Ovary (tissue), 9 donors: Measurements from ENCODE around the gene B3GNT9. TPM values are rescaled to one million over a fixed set of nuclear protein-coding genes. Genes with fewer than 3 reads are reported as not detected.

Experiments
- DNase-seq, 5 donors: peaks; one replicate each; pipeline ENCODE4 v3.0.0-alpha.2; 2019 to 2020
- H3K27ac ChIP-seq, 2 donors: fragments of 200-600 bp; one replicate each; pipeline versions ENCODE4 v1.5.1 to v1.8.0; 2019 to 2022
- H3K27me3 ChIP-seq: fragments of 200-600 bp; one replicate; pipeline ENCODE4 v1.8.0; 2022
- H3K36me3 ChIP-seq: fragments of 200-600 bp; sonication (generic); one replicate; pipeline ENCODE4 v1.5.1; 2019
- H3K4me1 ChIP-seq: one replicate; pipeline ENCODE4 v1.8.1; 2013; ENCODE audit warnings: mild to moderate bottlenecking, moderate library complexity; ENCODE audit not compliant: insufficient read depth
- H3K4me3 ChIP-seq: fragments of 200-600 bp; sonication (generic); one replicate; pipeline ENCODE4 v1.5.1; 2017
- H3K9me3 ChIP-seq, 2 donors: fragments of 200-600 bp in 1 of 2; sonication (generic) in 1 of 2; one replicate each; pipeline versions ENCODE4 v1.5.1 to v1.8.1; 2013 to 2019; ENCODE audit warnings: mild to moderate bottlenecking in 1 of 2, moderate library complexity in 1 of 2
- CTCF ChIP-seq, 3 donors: fragments of 450-650 bp in 2 of 3; fragments of 200-600 bp in 1 of 3; IDR thresholded peaks; one replicate each; pipeline versions ENCODE4 v1.5.1 to v1.8.0; 2016 to 2022; ENCODE audit warnings: antibody characterized with exemption in 3 of 3, mild to moderate bottlenecking in 1 of 3
- EP300 ChIP-seq: sonication (generic); formaldehyde crosslinking; IDR thresholded peaks from one replicate; pipeline ENCODE4 v1.6.1; 2017; ENCODE audit warnings: antibody characterized with exemption
- POLR2A ChIP-seq: fragments of 450-650 bp; IDR thresholded peaks from one replicate; pipeline ENCODE4 v1.6.1; 2017; ENCODE audit warnings: antibody characterized with exemption, mild to moderate bottlenecking, moderate library complexity
- WGBS, 3 donors: extraction: QIAGEN DNeasy Blood & Tissue Kit in 1 of 3; methylation state at CpG; one replicate each; pipeline versions ENCODE4 v1.1.5 to v1.1.7; 2013 to 2017; 5-methylcytosine and 5-hydroxymethylcytosine counted together
- intact Hi-C, 4 donors: fragments of 100-400 bp; cut with DNase I; formaldehyde crosslinking; loops; one replicate each; pipeline versions ENCODE4 v1.11.0 to v1.15.1; 2022 to 2023
- polyA plus RNA-seq, 2 donors: library from polyadenylated mRNA; stranded (reverse); fragments of 200-250 nt in 1 of 2; fragments of 350-450 nt in 1 of 2; fragmentation: Illumina TruSeq in 1 of 2; extraction: RNeasy Lipid Tissue Mini Kit (QIAGEN cat#74804) in 1 of 2; gene quantifications; one replicate each; pipeline ENCODE4 v1.2.3, GENCODE V29; 2013 to 2014
- total RNA-seq, 7 donors: library from RNA; depleted of rRNA in 2 of 7; stranded (reverse); fragments of >200 nt in 2 of 7; fragmentation: NEBNext Ultra II Directional in 3 of 7; extraction: Animal tissue kit (Norgen Biotek cat#: 25700) in 3 of 7; gene quantifications; one replicate each; pipeline versions ENCODE4 v1.1.0 to v1.2.4, GENCODE V29; 2016 to 2023
- donor health status: DM: no; HTN: no; CAD: no; lungs with moderate emphysema.
- donor health status: DM: no; HTN: no; CAD: no.
- donor health status: Bipolar disorder and iron deficiency.
- donor health status: DM: yes; HTN: yes; CAD: no.
- donor health status: DM: no; HTN: no; CAD: no.
- donor health status: DM: yes; HTN: yes; CAD: no.

The B3GNT9 gene
- total and polyA plus RNA-seq, 9 donors: 11.1 to 45.7 (median 27.6) TPM

GRCh38 chr16:67151431-67152097, 766 bp upstream of the B3GNT9 start:
- 40 to 48% (median 41%) methylated on average over 8 of the region's 8 CpGs for WGBS, 3 donors
- TF ChIP-seq POLR2A: no peak
- TF ChIP-seq EP300: no peak
- TF ChIP-seq CTCF (IDR thresholded peaks at IDR 0.05): no peak
- intact Hi-C loops: loop anchor here in 1 of 4 donors (10.0 kb wide), 1 partner anchor 257 kb away; no protein-coding TSS in a partner anchor
- Histone ChIP-seq H3K27ac (peak overlapping the region in 1 of 2 donors; percentile 80), H3K4me1 (no peaks in the 10 kb centered on the region), H3K36me3 (no peaks in the 10 kb centered on the region), H3K4me3 (no peak overlapping the region), H3K27me3 (no peaks in the 10 kb centered on the region), H3K9me3 (no peaks in the 10 kb centered on the region)
- peak in 1 of 5 donors; percentile 20 for DNase-seq

GRCh38 chr16:67150047-67150832, 558 bp downstream of the B3GNT9 start:
- DNase-seq: peak; percentile 59 to 86 (median 73)
- intact Hi-C loops: loop anchor here in 1 of 4 donors (10.0 kb wide), 1 partner anchor 255 kb away; no protein-coding TSS in a partner anchor
- WGBS, 3 donors: 5 to 10% (median 9%) methylated on average over 48 to 94 of the region's 94 CpGs
- Histone ChIP-seq H3K27ac (peak overlapping the region; percentile 80), H3K4me3 (peak overlapping the region; percentile 55), H3K4me1 (no peaks in the 10 kb centered on the region), H3K36me3 (no peaks in the 10 kb centered on the region), H3K9me3 (no peaks in the 10 kb centered on the region), H3K27me3 (no peaks in the 10 kb centered on the region)
- TF ChIP-seq CTCF (IDR thresholded peaks at IDR 0.05) (peak in 1 of 3 donors; percentile 13), EP300 (no peak)

- H3K4me1 ChIP-seq: no peaks in the 10 kb centered on the region
- H3K36me3 ChIP-seq: no peaks in the 10 kb centered on the region
- DNase-seq: peak in 2 of 5 donors; percentile 44 to 48
- WGBS, 3 donors: 75 to 80% (median 78%) methylated on average over 77 of the region's 77 CpGs
- no peaks in the 10 kb centered on the region for H3K27me3 ChIP-seq
- intact Hi-C loops: loop anchor here in 1 of 4 donors (10.0 kb wide), 1 partner anchor 255 kb away; no protein-coding TSS in a partner anchor
- TF ChIP-seq EP300 (no peak), POLR2A (no peak), CTCF (IDR thresholded peaks at IDR 0.05) (no peak)
- H3K27ac ChIP-seq: peak overlapping the region; percentile 19 to 80
- H3K9me3 ChIP-seq: no peaks in the 10 kb centered on the region
- H3K4me3 ChIP-seq: no peak overlapping the region
Observed at GRCh38 chr16:67149276-67150046, 1.3 kb downstream of the B3GNT9 start.

GRCh38 chr16:67148656-67149275, 2.0 kb downstream of the B3GNT9 start:
- peak in 1 of 5 donors; percentile 17 for DNase-seq
- H3K36me3 ChIP-seq: no peaks in the 10 kb centered on the region
- no peak overlapping the region for H3K27ac ChIP-seq
- 67 to 80% (median 74%) methylated on average over 11 of the region's 11 CpGs for WGBS, 3 donors
- H3K4me3 ChIP-seq: no peak overlapping the region
- H3K9me3 ChIP-seq: no peaks in the 10 kb centered on the region
- intact Hi-C loops: no loop called here
- no peaks in the 10 kb centered on the region for H3K27me3 ChIP-seq
- no peaks in the 10 kb centered on the region for H3K4me1 ChIP-seq
- TF ChIP-seq EP300 (no peak), POLR2A (no peak), CTCF (IDR thresholded peaks at IDR 0.05) (no peak)
